AML-193 (cell line): ENCODE measurements around the gene SLC11A2.
"Not testable (repeated sequence)": the region's sequence is repeated elsewhere in the genome, so short reads cannot be mapped to it uniquely, and the experiment has no call there.

Experiments used
- DNase-seq, 2 experiments: peaks; one replicate each; lab custom pipeline; 2025; lab: John Stamatoyannopoulos, UW

SLC11A2 gene

DNA sequence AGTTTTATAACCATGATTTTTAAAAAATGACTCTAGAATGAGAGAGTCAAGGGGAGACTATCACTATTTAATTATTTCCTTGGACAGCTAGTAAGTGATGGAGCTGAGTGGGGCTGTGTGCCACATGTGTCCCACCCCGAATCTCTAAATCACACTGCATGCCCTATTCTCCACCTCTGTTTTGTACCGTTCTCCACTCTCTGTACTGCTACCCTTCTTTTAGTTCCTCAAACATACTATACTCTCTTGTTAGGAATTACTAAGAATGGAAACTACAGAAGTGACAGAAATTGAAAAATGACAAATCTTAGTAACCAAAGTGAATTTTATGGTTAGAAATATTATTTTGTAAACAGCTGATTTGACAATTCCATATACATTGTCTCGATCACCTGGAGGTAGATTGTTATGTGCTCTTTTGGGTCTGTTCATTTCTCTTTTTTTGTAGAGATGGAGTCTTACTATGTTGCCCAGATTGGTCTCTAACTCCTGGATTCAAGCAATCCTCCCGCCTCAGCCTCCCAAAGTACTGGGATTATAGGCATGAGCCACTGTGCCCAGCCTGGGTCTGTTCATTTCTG, 35.9 kb downstream of the SLC11A2 start:
- DNase-seq, result no peak

DNA sequence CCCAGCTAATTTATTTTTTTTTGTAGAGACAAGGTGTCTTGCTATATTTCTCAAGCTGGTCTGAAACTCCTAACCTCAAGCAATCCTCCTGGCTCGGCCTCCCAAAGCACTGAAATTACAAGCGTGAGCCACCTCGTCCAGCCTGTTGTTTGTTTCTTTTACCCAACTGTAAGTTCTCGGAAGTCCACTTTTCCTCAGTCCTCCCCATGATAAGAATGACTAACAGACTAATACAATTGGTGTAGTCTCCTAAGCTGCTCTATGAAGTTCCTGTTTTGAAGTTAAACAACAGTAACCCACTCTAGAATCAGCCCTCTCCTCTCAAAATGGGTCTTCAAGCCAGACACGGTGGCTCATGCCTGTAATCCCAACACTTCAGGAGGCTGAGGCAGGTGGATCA, 37.3 kb downstream of the SLC11A2 start:
- DNase-seq, result no peak

DNA sequence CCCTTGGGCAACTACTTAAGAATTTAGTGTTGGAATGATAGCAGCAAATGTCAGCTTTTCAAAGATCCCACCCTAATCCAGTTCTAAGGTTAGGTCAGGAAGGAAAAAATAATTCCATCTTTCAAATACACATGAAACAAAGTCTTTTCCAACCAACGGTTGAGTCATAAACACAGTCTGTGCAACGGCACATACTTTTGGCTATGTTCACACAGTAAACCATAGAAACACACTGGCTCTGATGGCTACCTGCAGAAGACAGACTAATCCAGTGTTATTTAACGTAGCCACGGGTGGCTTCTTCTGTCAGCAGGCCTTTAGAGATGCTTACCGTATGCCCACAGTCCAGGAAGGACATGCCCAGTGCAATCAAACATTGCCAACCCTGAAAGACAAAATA, 38.1 kb downstream of the SLC11A2 start:
- DNase-seq, result no peak

DNA sequence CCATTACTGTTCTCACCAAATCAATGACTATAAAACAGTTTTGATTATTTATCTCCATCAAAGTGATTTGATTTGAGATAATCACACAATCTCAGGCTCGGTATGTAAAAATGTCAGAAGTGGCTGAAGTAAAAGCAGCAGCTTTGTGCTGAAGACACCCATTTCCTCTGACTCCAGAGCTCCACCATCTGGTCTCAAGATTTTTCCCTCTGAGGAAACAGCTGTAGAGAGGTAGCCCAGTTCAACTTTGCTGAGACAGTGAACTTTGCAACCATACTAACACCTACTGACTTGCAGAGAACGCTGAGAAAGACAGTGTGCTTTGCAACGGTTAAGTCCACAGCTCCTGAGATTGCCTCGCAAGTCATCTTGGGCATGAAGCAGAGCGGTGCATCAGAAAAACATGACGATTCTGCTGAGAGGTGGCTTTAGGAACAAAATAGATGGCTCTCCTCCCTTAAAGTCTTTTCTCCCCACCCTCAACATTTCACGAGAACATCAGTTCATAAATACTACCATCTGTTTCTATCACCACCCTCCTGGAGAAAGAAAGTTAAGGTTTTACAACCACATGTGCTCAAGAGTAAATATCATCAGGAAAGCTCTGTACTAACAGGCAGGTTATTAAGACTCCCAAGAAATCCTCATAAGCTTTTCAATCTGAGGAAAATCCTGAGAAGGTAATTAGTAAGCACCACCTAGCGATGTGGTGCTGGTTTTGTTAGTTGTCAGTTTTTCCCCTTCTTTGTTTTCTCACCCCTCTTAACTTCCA, 39.0 kb downstream of the SLC11A2 start:
- peak; percentile 21 to 33 for DNase-seq

DNA sequence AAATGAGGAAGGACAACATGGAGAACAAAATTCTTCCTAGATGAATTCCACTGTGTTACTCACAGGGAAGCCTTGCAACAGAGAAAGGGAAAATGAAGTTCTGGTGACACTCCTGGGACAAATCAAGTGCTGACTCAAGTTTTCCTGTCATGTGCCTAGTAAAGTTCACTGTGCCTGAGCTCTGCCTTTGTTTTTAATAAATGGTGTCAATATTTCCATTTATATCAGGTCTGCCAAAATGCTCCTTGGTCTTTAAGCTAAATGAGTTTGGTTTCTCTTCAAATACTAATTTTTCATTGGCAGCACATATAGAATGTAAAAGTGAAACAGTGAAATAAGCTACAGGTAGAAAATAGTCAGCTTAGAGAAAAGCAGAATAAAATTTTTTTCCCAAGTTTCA, 40.9 kb downstream of the SLC11A2 start:
- DNase-seq, result no peak

DNA sequence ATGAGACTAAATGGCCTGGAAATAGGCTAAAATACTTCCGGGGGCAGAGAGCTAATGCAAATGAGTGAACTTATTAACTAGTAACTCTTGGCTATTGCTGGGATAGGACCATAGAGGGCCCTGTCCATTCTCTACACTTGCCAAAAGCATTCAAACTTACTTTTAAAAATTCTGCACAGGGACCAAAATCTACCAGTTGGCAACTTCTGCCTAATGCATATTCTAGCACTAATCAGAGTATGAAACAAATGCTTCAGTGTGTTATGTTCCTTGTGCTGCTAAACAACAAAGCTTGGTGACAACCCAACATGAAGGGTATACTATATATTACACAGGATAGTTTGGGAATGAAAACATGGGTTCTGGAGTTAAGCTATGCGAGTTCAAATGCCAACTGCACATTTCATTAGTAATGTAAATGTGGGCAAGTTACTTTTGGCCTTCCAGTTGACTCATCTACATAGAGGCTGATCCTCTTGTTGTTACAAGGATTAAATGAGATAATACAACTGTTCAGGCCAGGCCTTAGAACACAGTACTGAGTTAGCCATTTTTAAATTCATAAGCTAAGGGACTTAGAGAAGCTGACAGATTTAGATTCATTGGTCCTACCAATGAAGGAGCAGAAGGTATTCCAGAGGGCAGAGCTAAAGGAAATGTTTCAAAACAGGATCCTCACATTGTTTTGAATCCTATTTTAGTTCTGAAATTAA, 41.4 kb downstream of the SLC11A2 start:
- no peak for DNase-seq

DNA sequence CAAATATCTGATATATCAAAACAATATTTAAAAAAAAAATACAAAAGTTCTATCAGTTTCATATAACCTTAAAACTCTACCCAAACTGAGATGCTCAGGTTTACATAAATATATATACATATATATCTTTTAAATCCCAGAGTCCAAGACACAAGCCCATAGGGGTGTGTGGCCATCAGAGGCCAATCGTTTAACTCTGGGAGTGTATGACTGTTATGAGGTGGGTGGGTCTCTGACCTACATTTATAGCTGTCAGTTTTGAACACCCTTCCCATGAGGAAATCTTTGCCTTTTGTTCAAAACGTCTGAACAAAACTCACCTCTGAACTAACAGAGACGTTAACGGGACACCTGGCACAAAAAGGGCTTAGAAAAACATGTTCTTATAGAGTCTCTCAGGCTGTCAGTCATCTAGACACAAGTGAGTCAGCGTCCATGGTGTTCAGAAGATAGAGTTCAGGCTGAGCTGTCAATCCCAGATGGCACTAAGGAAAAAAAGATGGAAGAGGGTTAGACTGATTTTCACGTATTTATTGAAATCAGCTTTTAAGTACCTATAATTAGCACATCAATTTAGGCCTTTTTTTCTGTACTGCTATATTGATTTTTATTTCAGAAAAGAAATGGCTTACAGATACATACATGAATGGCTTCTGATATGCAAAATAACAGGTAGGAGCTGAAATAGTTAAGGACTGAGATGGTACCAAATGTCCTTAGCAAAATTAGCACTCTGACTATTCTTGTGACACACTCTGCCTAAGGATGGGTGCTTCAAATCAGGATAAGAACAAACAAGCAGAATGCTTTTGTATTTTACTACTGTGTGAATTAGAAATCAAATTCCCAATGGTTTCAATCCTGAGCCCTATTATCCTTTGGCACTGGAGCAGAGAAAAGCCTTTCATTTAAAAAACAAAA, 44.6 kb downstream of the SLC11A2 start:
- DNase-seq, result no peak

DNA sequence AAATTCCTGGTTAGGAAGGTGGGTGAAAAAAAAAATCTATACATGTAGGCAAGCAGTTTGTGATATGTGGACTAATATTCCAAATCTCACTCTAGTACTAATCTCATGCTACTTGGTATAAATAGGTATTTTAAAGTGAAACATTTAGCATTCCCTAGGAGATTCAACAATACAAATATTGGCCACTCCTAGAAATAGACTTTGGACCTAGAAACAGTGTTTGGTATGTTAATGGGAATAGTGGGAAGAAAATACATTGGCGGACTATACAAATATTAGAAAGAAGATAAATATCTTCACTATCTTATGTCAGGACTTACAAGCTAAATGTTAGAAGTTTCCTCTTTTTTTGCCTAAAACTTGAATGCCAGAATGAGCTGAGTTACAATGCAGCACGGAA, 45.6 kb downstream of the SLC11A2 start:
- DNase-seq, result no peak

DNA sequence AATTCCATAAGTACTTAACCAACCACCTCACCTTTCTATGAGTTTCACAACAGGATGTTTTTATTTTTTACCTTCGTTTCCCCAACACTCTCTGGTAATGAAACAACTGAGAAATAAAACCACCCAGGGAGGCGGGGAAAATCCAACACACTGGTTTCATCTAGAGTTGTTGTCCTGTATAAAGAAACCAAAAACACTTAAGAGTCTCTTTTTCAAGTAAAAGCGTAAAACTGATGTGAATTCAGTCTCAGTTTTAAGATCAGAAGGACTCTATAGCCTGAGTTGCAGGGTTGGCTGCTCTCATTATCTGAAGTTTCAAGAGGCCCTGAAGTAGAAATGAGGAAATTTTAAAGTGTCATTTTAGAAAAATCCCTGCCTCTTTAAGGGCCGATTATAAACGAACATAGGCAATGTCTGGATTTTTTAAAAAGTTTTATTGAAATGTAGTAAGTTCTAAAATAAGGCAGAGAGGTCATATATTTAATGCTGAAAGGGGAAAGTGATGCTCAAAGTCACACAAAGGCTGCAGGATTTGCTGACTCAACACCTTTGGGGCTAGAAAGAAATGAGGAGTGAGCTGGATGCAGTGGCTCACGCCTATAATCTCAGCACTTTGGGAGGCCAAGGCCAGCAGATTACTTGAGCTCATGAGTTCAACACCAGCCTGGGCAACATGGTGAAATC, 46.7 kb downstream of the SLC11A2 start:
- DNase-seq, result no peak

DNA sequence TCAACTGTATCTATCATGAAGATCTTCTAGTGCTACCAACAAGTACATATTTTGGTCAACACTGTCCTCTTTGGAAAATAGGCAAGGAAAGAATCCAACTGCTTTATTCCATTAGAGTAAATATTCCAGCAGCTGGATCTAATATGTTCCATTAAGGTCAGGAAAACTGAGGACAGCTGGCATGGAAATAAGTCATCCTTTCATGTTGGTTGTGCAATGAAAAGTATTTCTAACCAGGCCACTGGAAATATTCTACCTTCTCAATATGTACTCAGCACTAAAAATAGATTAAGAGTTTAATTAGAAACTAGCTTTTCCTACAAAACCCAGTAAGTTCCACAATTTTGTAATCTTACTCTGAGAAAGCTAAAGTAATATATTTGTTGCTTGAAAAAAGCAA, 54.2 kb downstream of the SLC11A2 start:
- DNase-seq, result no peak

DNA sequence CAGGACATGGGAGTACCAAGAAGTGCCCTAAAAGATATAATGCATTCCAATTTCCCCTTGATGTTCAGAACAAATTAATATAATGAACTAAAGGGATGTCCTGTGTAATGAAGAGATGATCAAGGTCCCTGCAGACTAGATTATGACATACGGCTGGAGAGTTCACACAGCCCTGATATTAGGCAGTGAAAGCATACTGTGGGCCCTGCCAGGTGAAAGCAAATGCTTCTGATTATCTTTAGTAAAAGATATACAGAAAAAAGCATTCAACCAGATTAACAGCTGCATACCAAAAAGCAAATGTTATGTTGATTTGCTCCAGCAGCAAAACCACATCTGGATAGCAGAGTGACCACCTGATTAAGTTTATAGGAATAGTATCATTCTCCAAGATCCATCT, 61.8 kb downstream of the SLC11A2 start:
- DNase-seq, result no peak

DNA sequence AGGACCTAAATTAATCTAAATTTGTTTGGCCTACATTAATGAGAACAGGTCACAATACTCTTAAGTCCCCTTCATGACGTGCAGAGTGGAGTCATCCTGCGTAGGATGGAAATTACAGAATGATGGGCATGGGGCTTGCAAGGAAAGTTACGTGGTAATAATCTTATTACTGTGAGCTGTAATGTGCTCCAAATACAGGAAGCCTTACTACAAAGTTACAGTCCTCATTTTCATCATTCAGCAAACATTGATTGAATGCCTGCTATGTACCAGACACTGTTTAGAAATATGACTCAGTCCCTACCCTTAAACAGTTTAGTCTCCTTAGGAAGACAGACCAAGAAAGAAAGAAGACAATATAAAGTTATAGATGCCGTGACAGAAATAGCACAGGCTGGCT, 64.5 kb downstream of the SLC11A2 start:
- no peak for DNase-seq

DNA sequence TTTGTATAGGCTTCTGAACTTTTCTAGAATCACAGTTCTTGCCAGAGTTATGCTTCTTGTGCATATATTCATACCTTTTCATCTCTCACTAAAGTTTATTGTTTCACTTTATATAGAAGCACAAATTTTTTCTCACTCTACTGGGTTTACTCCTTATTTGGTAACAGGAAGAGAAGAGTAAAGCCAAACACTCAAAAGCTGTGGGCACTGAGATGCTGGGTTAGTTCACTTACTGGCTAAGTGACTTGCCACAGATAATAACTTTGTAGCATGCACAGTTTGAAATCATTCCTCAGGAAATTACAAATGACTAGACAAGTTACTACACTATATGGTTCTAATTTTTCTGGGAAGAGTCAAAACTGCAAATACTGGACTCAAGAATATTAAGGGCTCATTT, 66.1 kb downstream of the SLC11A2 start:
- no peak for DNase-seq

DNA sequence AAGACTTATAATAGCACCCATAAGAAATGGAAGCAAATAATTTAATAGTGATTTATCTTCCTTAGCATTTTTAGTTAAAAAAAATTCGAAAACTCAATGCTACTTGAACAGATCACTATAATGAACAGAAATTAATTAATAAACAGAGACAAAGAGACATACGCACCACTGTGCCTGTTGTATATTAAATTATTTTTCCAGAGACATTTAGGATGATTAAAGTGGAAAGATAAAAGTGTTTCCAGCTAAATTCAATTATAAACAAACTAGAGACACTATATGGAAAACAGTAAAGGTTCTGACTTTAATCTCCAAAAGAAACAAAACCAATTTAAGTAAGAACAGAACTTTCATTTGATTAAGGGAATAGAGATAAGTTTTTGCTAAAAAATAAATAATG, 70.5 kb downstream of the SLC11A2 start:
- no peak for DNase-seq

DNA sequence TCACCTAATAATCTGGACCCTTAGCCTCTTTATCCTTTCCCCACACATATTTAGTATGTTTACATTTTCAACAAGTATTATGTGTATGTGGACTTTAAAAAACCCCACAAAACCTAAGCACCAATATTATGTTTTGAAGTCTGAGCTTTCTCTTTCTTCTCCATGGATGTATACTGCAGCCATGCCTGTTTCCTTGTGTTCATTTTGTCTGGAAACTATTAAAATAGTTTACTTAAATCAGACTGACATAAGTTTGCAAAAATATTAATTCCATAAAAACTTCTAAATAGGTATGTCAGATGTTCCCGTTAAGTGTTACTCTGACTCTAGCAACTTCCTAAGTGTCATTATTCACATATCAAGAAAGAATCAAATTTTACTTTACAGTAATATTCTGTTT, 70.9 kb downstream of the SLC11A2 start:
- no peak for DNase-seq

DNA sequence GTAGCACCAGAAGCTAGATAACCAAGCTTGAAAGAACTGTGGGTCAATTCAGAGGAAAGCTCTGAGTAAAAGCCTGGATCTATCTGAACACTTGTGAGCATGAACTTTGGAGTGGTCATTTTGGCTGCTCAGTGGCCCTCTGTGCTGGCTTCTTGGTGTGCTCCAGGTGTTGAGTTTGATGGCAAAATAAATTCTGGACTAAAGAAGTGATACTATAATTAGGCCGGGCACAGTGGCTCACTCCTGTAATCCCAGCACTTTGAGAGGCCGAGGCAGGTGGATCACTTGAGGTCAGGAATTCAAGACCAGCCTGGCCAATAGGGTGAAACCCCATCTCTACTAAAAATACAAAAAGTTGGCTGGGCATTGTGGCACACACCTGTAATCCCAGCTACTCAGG, 71.4 kb downstream of the SLC11A2 start:
- DNase-seq, result not testable (repeated sequence)

DNA sequence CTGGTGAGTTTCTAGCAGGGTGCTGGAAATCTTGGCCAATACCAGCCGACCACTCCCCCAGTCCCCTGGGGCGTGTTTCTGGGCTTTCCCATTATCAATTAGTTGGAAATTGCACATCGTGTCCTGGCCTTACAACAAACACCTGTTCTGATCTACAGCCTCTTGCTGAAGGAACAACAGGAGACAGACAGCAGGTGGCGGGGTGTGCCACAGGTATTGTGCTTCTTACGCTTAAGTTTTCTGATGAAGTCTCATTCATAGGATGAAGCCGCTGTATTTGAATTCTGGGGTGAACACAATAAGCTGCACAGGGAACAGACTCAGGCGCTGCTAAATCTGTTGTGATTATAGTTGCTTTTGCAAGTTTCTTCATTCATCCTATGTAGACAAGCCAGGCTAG, 73.1 kb downstream of the SLC11A2 start:
- no peak for DNase-seq

DNA sequence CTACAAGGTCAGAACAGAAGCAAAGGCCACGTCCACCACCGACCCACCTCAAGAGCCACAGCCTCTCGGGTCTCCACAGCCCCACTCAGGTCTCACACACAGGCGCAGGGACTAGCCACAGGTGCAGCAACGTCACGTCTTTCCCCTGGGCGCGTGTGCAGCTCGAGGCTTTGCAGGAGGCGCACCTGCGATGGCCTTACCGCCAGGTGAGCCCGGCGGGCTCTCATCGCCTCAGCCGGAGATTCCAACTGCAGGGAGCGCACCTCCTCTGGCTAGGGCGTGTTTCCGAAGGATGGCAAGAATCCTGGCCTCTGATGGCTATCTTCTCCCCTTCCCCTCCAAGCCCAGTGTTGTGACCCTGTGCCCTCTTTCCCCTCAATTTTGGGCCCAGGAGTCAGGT, 73.7 kb downstream of the SLC11A2 start, which contains the start of gene HIGD1C:
Gene HIGD1C, plus strand, starts transcription at position 35 of the 400 bp plus-strand sequence. CDS start 1,455 bp downstream, outside the sequence.
- no peak for DNase-seq

DNA sequence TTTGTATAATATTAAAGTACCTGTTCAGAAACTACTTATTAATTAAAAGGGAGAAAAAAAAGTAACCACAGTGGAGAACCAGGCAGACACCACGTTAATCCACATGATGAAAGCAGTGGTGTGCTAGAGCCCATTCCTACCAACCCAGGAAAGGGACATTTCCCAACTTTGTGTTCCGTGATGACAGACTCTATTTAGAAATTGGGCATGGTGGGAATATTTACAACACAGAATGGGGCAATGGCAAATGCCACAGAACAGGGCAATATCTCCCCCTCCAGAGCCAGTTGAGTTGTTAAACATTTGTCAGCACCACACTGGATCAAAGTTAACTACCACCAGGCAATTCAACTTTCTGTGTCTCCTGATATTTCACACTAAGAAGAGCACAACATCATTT, 75.1 kb downstream of the SLC11A2 start:
- no peak for DNase-seq

DNA sequence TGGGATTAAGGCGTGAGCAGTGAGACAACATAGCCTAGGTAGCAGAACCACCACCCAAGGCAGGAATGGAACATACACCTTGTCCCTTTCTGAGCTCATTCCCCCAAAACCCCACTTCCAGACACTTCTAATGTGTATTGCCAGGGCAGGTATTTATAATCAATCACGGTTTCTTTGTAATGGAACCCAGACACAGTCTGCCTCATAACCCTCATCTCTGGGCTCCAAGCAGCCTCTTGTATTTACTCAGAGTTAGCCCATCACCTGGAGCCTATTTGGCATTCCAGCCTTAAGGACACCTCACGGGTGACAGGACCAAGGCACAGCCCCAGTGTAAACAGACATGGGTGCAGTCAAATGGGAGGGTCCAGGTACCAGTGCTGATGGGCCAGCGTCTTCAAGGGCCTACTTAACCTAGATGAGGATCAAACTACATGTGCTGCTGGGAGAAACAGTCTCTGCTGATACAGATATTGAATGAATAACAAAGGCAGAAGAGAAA, 76.3 kb downstream of the SLC11A2 start:
- DNase-seq, result no peak

DNA sequence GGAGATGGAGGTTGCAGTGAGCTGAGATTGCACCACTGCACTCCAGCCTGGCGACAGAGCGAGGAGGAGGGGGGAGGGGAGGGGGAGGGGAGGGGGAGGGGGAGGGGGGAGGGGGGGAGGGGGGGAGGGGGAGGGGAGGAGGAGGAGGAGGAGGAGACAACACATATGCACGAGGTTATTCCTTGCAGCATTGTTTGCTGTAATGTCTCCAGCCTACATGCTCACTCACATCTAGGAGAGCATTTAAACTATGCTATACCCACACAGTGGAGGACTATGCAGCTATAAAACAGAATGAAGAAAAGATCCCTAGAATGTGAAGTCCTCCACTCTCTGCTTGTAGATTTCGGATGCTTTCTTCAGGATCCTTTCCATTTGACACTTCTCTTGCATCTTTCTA, 77.4 kb downstream of the SLC11A2 start:
- DNase-seq, result no peak
